Gastroesophageal sphincter (tissue), 4 donors: ENCODE results near the gene ANO9. TPM values are rescaled to one million over a fixed set of nuclear protein-coding genes. Genes with fewer than 3 reads are reported as not detected.
"Not testable (repeated sequence)": the region's sequence is repeated elsewhere in the genome, so short reads cannot be mapped to it uniquely, and the experiment has no call there.

Experiments used
- ATAC-seq: fragments of 150-250 bp; one replicate; pipeline ENCODE4 v1.9.1; 2016; ENCODE audit warnings: mild to moderate bottlenecking, moderate library complexity
- H3K27ac ChIP-seq, 4 donors: fragments of 200-600 bp; sonication (generic) in 3 of 4; 1 replicate in 3 of 4; 2 replicates in 1 of 4; pipeline ENCODE4 v1.5.1; 2016 to 2019
- H3K27me3 ChIP-seq: fragments of 200-600 bp; sonication (generic); one replicate; pipeline ENCODE4 v1.5.1; 2019
- H3K36me3 ChIP-seq, 2 donors: fragments of 200-600 bp; sonication (generic); one replicate each; pipeline ENCODE4 v1.5.1; 2019; ENCODE audit warnings: control low read depth in 1 of 2
- H3K4me1 ChIP-seq, 3 donors: fragments of 200-600 bp; sonication (generic); 1 replicate in 2 of 3; 2 replicates in 1 of 3; pipeline ENCODE4 v1.5.1; 2016 to 2019; ENCODE audit warnings: control low read depth in 2 of 3
- H3K4me3 ChIP-seq, 2 donors: fragments of 200-600 bp; sonication (generic); one replicate each; pipeline ENCODE4 v1.5.1; 2019; ENCODE audit warnings: mild to moderate bottlenecking in 1 of 2, moderate library complexity in 1 of 2
- H3K9me3 ChIP-seq, 3 donors: fragments of 200-600 bp; sonication (generic); one replicate each; pipeline ENCODE4 v1.5.1; 2017 to 2019; ENCODE audit warnings: control low read depth in 2 of 3
- CTCF ChIP-seq, 4 experiments: fragments of 200-600 bp in 2 of 4; fragments of 450-650 bp in 2 of 4; sonication (generic) in 1 of 4; IDR thresholded peaks; one replicate each; pipeline ENCODE4 v1.5.1; 2017 to 2019; ENCODE audit warnings: antibody characterized with exemption in 4 of 4, mild to moderate bottlenecking in 2 of 4, moderate library complexity in 2 of 4
- EP300 ChIP-seq: sonication (generic); formaldehyde crosslinking; IDR thresholded peaks from one replicate; pipeline ENCODE4 v1.6.1; 2017; ENCODE audit warnings: antibody characterized with exemption, mild to moderate bottlenecking
- POLR2A ChIP-seq, 2 donors: fragments of 450-650 bp; IDR thresholded peaks; one replicate each; pipeline ENCODE4 v1.6.1; 2017; ENCODE audit warnings: antibody characterized with exemption in 2 of 2, mild to moderate bottlenecking in 2 of 2, moderate library complexity in 1 of 2
- POLR2AphosphoS5 ChIP-seq: sonication (generic); formaldehyde crosslinking; IDR thresholded peaks from one replicate; pipeline ENCODE4 v1.6.1; 2017; ENCODE audit warnings: antibody characterized with exemption
- WGBS, 2 donors: methylation state at CpG; one replicate each; pipeline ENCODE4 v1.1.5; 2018; ENCODE audit warnings: low coverage in 1 of 2; 5-methylcytosine and 5-hydroxymethylcytosine counted together
- total RNA-seq, 4 donors: library from RNA; depleted of rRNA; stranded (reverse); fragments of >200 nt; gene quantifications; one replicate each; pipeline ENCODE4 v1.1.0, GENCODE V29; 2016

The ANO9 gene
- total RNA-seq, 4 donors from 2014 or later = 0.22 to 0.94 (median 0.47) TPM; not detected in 1

- Histone ChIP-seq H3K27ac (no peak overlapping the region), H3K9me3 (no peaks in the 10 kb centered on the region), H3K27me3 (peaks cover 26% of the 10 kb centered on the region), H3K4me1 (peaks cover 0 to 35% (median 12%) of the 10 kb centered on the region in 3 donors), H3K4me3 (no peak overlapping the region), H3K36me3 (no peaks in the 10 kb centered on the region)
- TF ChIP-seq CTCF (IDR thresholded peaks at IDR 0.05) = no peak
- WGBS, 2 donors = 93% methylated on average over 5 of the region's 55 CpGs; no CpG with 5 or more reads in 1 of the 2 donors
- no peak for ATAC-seq
These were observed 38.6 kb downstream of the ANO9 start for GRCh38 chr11:403021-403760.

- H3K9me3 ChIP-seq, H3K4me3 ChIP-seq, H3K36me3 ChIP-seq, H3K27ac ChIP-seq, ATAC-seq: not testable (repeated sequence)
- no CpG with 5 or more reads among the region's 52 CpGs for WGBS, 2 donors
- H3K27me3 ChIP-seq = peaks cover 34% of the 10 kb centered on the region
- H3K4me1 ChIP-seq = peaks cover 0 to 38% (median 12%) of the 10 kb centered on the region in 3 donors
These were observed 40.6 kb downstream of the ANO9 start for GRCh38 chr11:401196-401595.

- Histone ChIP-seq H3K4me3 (no peak overlapping the region), H3K9me3 (no peaks in the 10 kb centered on the region), H3K27ac (no peak overlapping the region), H3K27me3 (peaks cover 39% of the 10 kb centered on the region), H3K36me3 (no peaks in the 10 kb centered on the region), H3K4me1 (peaks cover 0 to 29% (median 8%) of the 10 kb centered on the region in 3 donors)
- ATAC-seq = no peak
- TF ChIP-seq EP300 (no peak), POLR2AphosphoS5 (no peak), POLR2A (IDR thresholded peaks at IDR 0.05) (no peak)
- no CpG with 5 or more reads among the region's 50 CpGs for WGBS, 2 donors
These were observed 41.5 kb downstream of the ANO9 start for GRCh38 chr11:400241-400689.

- H3K27ac ChIP-seq = no peak overlapping the region
- H3K4me1 ChIP-seq = peaks cover 0 to 24% (median 8%) of the 10 kb centered on the region in 3 donors
- H3K4me3 ChIP-seq = no peak overlapping the region
- H3K36me3 ChIP-seq = no peaks in the 10 kb centered on the region
- H3K27me3 ChIP-seq = peaks cover 43% of the 10 kb centered on the region
- ATAC-seq = no peak
- TF ChIP-seq POLR2A (IDR thresholded peaks at IDR 0.05) (no peak), POLR2AphosphoS5 (no peak), CTCF (IDR thresholded peaks at IDR 0.05) (no peak), EP300 (no peak)
- no CpG with 5 or more reads among the region's 21 CpGs for WGBS, 2 donors
- H3K9me3 ChIP-seq = no peaks in the 10 kb centered on the region
These were observed 42.0 kb downstream of the ANO9 start for GRCh38 chr11:399731-400211.

- 86 to 98% methylated on average over 8 to 9 of the region's 20 CpGs for WGBS, 2 donors
- no peak for ATAC-seq
- Histone ChIP-seq H3K27ac (no peak overlapping the region), H3K27me3 (peaks cover 47% of the 10 kb centered on the region), H3K9me3 (no peaks in the 10 kb centered on the region), H3K4me3 (no peak overlapping the region), H3K4me1 (peaks cover 0 to 24% (median 8%) of the 10 kb centered on the region in 3 donors), H3K36me3 (no peaks in the 10 kb centered on the region)
- TF ChIP-seq EP300 (no peak), POLR2A (IDR thresholded peaks at IDR 0.05) (no peak), CTCF (IDR thresholded peaks at IDR 0.05) (no peak), POLR2AphosphoS5 (no peak)
These were observed 43.0 kb downstream of the ANO9 start for GRCh38 chr11:398826-399225.

GRCh38 chr11:396948-397548 lies 44.8 kb downstream of the ANO9 start:
- Histone ChIP-seq H3K27me3 (peaks cover 56% of the 10 kb centered on the region), H3K27ac (peak overlapping the region in 1 of 4 donors; percentile 5)

More at GRCh38 chr11:396948-397548, 44.8 kb downstream of the ANO9 start:
- peak in 3 of 4 experiments; percentile 50 to 77 (median 73) for TF ChIP-seq CTCF (IDR thresholded peaks at IDR 0.05)
- TF ChIP-seq EP300 = no peak
- TF ChIP-seq POLR2AphosphoS5 = no peak
- TF ChIP-seq POLR2A (IDR thresholded peaks at IDR 0.05) = no peak
- Histone ChIP-seq H3K4me1 (peaks cover 0 to 24% (median 8%) of the 10 kb centered on the region in 3 donors), H3K9me3 (no peaks in the 10 kb centered on the region), H3K4me3 (peak overlapping the region in 1 of 2 donors; percentile 50), H3K36me3 (no peaks in the 10 kb centered on the region)
- no CpG with 5 or more reads among the region's 43 CpGs for WGBS, 2 donors
- ATAC-seq = peak; percentile 86
